Tibial nerve (tissue), 4 donors: Measurements from ENCODE around the gene PSIP1.

Experiments
- CTCF ChIP-seq, 5 experiments: fragments of 200-600 bp in 3 of 5; fragments of 450-650 bp in 2 of 5; sonication (generic) in 3 of 5; IDR thresholded peaks; one replicate each; pipeline ENCODE4 v1.5.1; 2016 to 2019; ENCODE audit warnings: antibody characterized with exemption in 5 of 5, mild to moderate bottlenecking in 3 of 5, moderate library complexity in 2 of 5
- EP300 ChIP-seq, 2 donors: sonication (generic); formaldehyde crosslinking; IDR thresholded peaks; one replicate each; pipeline ENCODE4 v1.6.1; 2017; ENCODE audit warnings: antibody characterized with exemption in 2 of 2, mild to moderate bottlenecking in 1 of 2
- POLR2A ChIP-seq, 2 donors: fragments of 450-650 bp; IDR thresholded peaks; one replicate each; pipeline ENCODE4 v1.6.1; 2017; ENCODE audit warnings: antibody characterized with exemption in 2 of 2, mild to moderate bottlenecking in 2 of 2, moderate library complexity in 2 of 2

DNA sequence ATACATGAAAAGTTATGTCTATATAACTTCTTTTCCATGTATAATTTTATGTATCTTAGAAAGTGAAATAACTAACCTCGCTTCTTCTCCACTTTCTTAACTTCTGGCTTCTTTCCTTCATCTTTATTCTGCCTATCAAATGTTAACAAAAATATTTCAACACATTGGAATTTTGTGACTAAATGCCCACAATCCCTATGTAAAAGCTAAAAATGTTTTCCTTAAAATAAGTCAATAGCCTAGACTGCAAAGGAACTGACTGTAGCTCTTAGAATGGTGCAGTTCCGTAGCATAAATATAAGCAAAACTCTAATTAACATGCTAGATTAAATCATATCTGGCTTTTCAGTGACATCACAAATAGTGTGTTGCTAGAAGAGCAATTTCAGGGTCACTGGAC, 40.9 kb downstream of the PSIP1 start:
- TF ChIP-seq CTCF (IDR thresholded peaks at IDR 0.05) (no peak), EP300 (IDR thresholded peaks at IDR 0.05) (no peak), POLR2A (IDR thresholded peaks at IDR 0.05) (no peak)
